H54 (cell line): ENCODE results near the gene AMIGO2.
"Not testable (repeated sequence)": the region's sequence is repeated elsewhere in the genome, so short reads cannot be mapped to it uniquely, and the experiment has no call there.

Source experiments
- DNase-seq: peaks from one replicate; pipeline ENCODE4 v3.0.0; 2011; ENCODE audit warnings: low spot score, mixed read lengths; ENCODE audit not compliant: insufficient read length
- FAIRE-seq: peaks from 3 replicates; lab custom pipeline; 2011; peaks lifted over from hg19 to GRCh38; lab: Jason Lieb, UNC
- POLR2A ChIP-seq: IDR thresholded peaks from 2 replicates; pipeline ENCODE4 v1.6.1; 2011; ENCODE audit warnings: low read depth, mild to moderate bottlenecking, low read length

AMIGO2 gene

GRCh38 chr12:47052274-47052673 is 27.5 kb downstream of the AMIGO2 start:
- DNase-seq (no peak), FAIRE-seq (no peak)
- TF ChIP-seq POLR2A: no peak

DNA sequence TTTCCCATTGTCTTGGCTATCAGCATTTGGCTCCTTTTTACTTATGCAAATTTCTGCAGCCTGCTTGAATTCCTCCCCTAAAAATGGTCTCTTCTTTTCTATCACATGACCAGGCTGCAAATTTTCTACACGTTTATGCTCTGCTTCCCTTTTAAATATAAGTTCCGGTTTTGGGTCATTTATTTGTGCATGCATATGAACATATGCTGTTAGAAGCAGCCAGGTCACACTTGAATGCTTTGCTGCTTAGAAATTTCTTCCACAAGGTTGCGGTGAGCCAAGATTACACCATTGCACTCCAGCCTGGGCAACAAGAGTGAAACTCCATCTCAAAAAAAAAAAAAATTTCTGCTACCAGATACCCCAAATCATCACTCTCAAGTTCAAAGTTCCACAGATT is 28.5 kb downstream of the AMIGO2 start:
- not testable (repeated sequence) for DNase-seq, FAIRE-seq

DNA sequence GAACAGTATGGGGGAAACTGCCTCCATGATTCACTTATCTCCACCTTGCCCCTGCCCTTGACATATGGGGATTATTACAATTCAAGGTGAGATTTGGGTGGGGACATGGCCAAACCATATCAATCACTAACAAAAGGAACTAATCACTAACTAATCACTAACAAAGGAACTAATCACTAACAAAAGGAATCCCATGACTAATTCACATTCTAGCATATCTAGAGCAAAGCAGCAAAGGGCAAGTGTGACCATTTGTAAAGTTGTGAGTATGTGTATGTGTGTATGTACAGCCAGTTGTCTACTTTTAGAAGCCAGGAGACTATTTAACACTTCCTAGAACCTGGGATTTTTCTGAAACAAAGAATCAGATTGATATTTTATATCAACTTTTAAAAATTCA is 31.2 kb downstream of the AMIGO2 start:
- no peak for FAIRE-seq
- no peak for TF ChIP-seq POLR2A

GRCh38 chr12:47041327-47041726 is 38.4 kb downstream of the AMIGO2 start:
- DNase-seq: no peak
- TF ChIP-seq POLR2A: no peak
- no peak for FAIRE-seq

More for the DNA sequence above, 31.2 kb downstream of the AMIGO2 start:
- no peak for DNase-seq

GRCh38 chr12:47039756-47040155 is 40.0 kb downstream of the AMIGO2 start:
- TF ChIP-seq POLR2A: no peak
- DNase-seq (no peak), FAIRE-seq (no peak)

DNA sequence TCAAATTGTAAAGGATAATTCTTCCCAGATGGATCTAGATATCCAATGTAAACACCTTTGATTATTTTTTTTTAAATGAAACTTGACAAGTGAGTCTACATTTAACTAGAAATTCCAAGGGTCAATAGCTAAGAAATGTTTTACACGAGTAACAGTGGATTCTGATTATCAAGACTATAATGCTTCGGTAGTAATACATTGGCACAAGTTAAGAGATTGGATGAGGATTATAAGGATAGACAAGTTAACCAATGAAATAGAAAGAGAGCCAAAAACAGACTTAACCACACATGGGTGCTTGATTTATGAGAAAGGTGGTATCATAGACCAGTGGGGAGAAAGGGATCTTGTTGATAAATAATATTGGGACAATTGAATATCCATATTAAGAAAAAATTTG is 40.7 kb downstream of the AMIGO2 start:
- DNase-seq: no peak

GRCh38 chr12:47038270-47038748 is 41.5 kb downstream of the AMIGO2 start:
- no peak for FAIRE-seq
- DNase-seq: no peak
- TF ChIP-seq POLR2A: no peak

More for the DNA sequence above, 40.7 kb downstream of the AMIGO2 start:
- no peak for TF ChIP-seq POLR2A
- no peak for FAIRE-seq

- DNase-seq (no peak), FAIRE-seq (no peak)
- TF ChIP-seq POLR2A: no peak
These were observed 44.3 kb downstream of the AMIGO2 start for GRCh38 chr12:47035484-47035883.

- TF ChIP-seq POLR2A: no peak
- DNase-seq: no peak
- no peak for FAIRE-seq
These were observed 45.1 kb downstream of the AMIGO2 start for GRCh38 chr12:47034661-47035060.

- FAIRE-seq (no peak), DNase-seq (no peak)
- TF ChIP-seq POLR2A: no peak
These were observed 45.8 kb downstream of the AMIGO2 start for GRCh38 chr12:47033789-47034555.

- DNase-seq (no peak), FAIRE-seq (no peak)
- no peak for TF ChIP-seq POLR2A
These were observed 46.7 kb downstream of the AMIGO2 start for GRCh38 chr12:47033081-47033480.

GRCh38 chr12:47032644-47033043 is 47.1 kb downstream of the AMIGO2 start:
- TF ChIP-seq POLR2A: no peak
- DNase-seq (no peak), FAIRE-seq (no peak)

GRCh38 chr12:47029903-47030302 is 49.9 kb downstream of the AMIGO2 start:
- TF ChIP-seq POLR2A: no peak
- DNase-seq: no peak
- no peak for FAIRE-seq

DNA sequence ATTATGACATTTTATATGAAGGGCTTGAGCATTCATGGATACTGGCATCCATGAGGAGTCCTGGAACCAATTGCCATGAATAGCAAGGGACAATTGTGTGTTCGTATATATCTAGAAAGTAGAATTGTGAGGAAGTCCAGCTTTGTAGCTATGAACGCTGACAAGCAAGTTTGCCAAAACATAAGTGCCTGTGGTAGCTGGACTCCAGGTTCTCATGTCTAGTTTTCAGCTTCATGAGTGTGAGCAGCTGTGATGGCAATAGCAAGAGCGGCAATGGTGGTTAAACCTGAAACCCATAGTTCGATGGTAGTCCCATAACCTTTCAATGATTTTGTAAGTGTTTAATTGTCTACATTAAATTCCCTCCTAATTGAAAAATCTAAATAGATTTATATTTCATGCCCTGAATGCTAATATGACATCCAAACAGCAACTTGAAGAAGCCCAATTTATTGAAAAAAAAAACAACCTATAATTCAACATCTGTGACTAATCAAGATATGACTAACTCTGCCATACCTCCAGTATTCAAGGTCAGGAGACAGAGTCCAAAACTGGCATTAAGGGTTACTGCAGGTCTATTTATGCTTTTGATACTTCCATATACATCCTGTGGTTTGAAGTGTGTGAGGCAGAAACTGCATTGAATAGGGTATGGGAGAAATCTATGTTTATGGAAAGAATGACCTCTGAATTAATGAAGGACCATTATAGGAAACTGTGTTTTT is 50.6 kb downstream of the AMIGO2 start:
- no peak for DNase-seq
- no peak for TF ChIP-seq POLR2A
- no peak for FAIRE-seq

DNA sequence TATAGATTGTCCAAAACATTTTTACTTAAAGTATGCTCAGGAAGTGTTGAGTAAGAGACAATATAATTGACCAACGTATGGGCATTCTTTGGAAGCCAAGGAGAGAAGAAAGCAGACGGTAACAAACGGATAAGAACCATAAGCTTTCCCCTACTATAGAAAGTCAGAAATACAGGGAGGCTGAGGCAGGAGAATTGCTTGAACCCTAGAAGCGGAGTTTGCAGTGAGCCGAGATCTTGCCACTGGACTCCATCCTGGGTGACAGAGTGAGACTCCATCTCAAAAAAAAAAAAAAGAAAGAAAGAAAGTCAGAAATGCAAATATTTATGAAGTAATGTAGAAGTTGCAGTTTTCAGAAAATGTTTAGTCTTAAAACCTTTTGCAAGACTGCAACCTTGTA is 51.6 kb downstream of the AMIGO2 start:
- no peak for TF ChIP-seq POLR2A
- DNase-seq (no peak), FAIRE-seq (no peak)
